ENCODE measurements around the gene EML6. TPM values are rescaled to one million over a fixed set of nuclear protein-coding genes. Genes with fewer than 3 reads are reported as not detected.
A peak's percentile ranks its signal among the peaks of the same experiment; 100 is the strongest.
"Not testable (repeated sequence)": the region's sequence is repeated elsewhere in the genome, so short reads cannot be mapped to it uniquely, and the experiment has no call there.

EML6 gene
- total RNA-seq, 1 experiment from 2014 or later, result 0.77 TPM

GRCh38 chr2:54986264-54986663 lies 262.8 kb downstream of the EML6 start:
- no peak for TF ChIP-seq CTCF (IDR thresholded peaks at IDR 0.05; ENCODE audit: unreplicated experiment)

GRCh38 chr2:54988612-54989011 lies 265.1 kb downstream of the EML6 start:
- TF ChIP-seq CTCF (IDR thresholded peaks at IDR 0.05; ENCODE audit: unreplicated experiment), result no peak
- H3K9me3 Mint-ChIP-seq (ENCODE audit: unreplicated experiment), result no peaks in the 10 kb centered on the region
- H3K27me3 Mint-ChIP-seq (ENCODE audit: insufficient read depth, unreplicated experiment), result no peaks in the 10 kb centered on the region
- no TSS peak for BruUV-seq (replicated peaks)
- peaks cover 39% of the 10 kb centered on the region for H3K4me1 Mint-ChIP-seq (ENCODE audit: insufficient read depth, unreplicated experiment)
- POLR2A ChIA-PET, result interaction anchor here (0.7 to 1.7 kb wide), 5 partner anchors 9 to 72 kb away, joined by 3 to 7 read pairs (median 3); no protein-coding TSS in a partner anchor
- H3K27ac Mint-ChIP-seq (ENCODE audit: low read depth, unreplicated experiment), result no peak overlapping the region
- no peak overlapping the region for H3K4me3 Mint-ChIP-seq (ENCODE audit: unreplicated experiment)
- H3K36me3 Mint-ChIP-seq (ENCODE audit: insufficient read depth, unreplicated experiment), result peaks cover 27% of the 10 kb centered on the region
- CTCF ChIA-PET, result interaction anchor here (0.7 to 1.0 kb wide), 2 partner anchors 9 to 25 kb away, joined by 3 to 4 read pairs; no protein-coding TSS in a partner anchor
- intact Hi-C loops (cut with micrococcal nuclease), result no loop called here
- no peak for DNase-seq (ENCODE audit: unreplicated experiment)

More at GRCh38 chr2:54986264-54986663, 262.8 kb downstream of the EML6 start:
- H3K4me3 Mint-ChIP-seq (ENCODE audit: unreplicated experiment), result no peak overlapping the region
- ChIA-PET CTCF (interaction anchor here (0.8 to 1.3 kb wide), 2 partner anchors 10 to 87 kb away, joined by 3 to 4 read pairs; no protein-coding TSS in a partner anchor), POLR2A (interaction anchor here (3.0 kb wide), 1 partner anchor 9 kb away, joined by 16 read pairs; no protein-coding TSS in a partner anchor)
- TSS peak; percentile 10 for BruUV-seq (replicated peaks)
- intact Hi-C loops (cut with micrococcal nuclease), result no loop called here
- peaks cover 41% of the 10 kb centered on the region for H3K36me3 Mint-ChIP-seq (ENCODE audit: insufficient read depth, unreplicated experiment)
- peak overlapping the region; percentile 10 for H3K27ac Mint-ChIP-seq (ENCODE audit: low read depth, unreplicated experiment)
- no peaks in the 10 kb centered on the region for H3K9me3 Mint-ChIP-seq (ENCODE audit: unreplicated experiment)
- no peaks in the 10 kb centered on the region for H3K27me3 Mint-ChIP-seq (ENCODE audit: insufficient read depth, unreplicated experiment)
- H3K4me1 Mint-ChIP-seq (ENCODE audit: insufficient read depth, unreplicated experiment), result peaks cover 37% of the 10 kb centered on the region
- DNase-seq (ENCODE audit: unreplicated experiment), result no peak

- CTCF ChIA-PET, result interaction anchor here (0.6 to 1.4 kb wide), 6 partner anchors 17 to 333 kb away, joined by 3 to 5 read pairs (median 4); no protein-coding TSS in a partner anchor
- H3K36me3 Mint-ChIP-seq (ENCODE audit: insufficient read depth, unreplicated experiment), result peaks cover 20% of the 10 kb centered on the region
These were observed 267.2 kb downstream of the EML6 start for GRCh38 chr2:54990694-54991093.

GRCh38 chr2:54995553-54995952 lies 272.1 kb downstream of the EML6 start:
- TF ChIP-seq CTCF (IDR thresholded peaks at IDR 0.05; ENCODE audit: unreplicated experiment), result no peak
- BruUV-seq (replicated peaks), result no TSS peak
- Mint-ChIP-seq H3K9me3 (ENCODE audit: unreplicated experiment) (no peaks in the 10 kb centered on the region), H3K4me1 (ENCODE audit: insufficient read depth, unreplicated experiment) (peaks cover 54% of the 10 kb centered on the region), H3K36me3 (ENCODE audit: insufficient read depth, unreplicated experiment) (peaks cover 11% of the 10 kb centered on the region), H3K4me3 (ENCODE audit: unreplicated experiment) (no peak overlapping the region), H3K27ac (ENCODE audit: low read depth, unreplicated experiment) (no peak overlapping the region), H3K27me3 (ENCODE audit: insufficient read depth, unreplicated experiment) (no peaks in the 10 kb centered on the region)
- DNase-seq (ENCODE audit: unreplicated experiment), result no peak
- ChIA-PET CTCF (interaction anchor here (0.9 to 1.6 kb wide), 4 partner anchors 8 to 96 kb away, joined by 3 to 6 read pairs (median 4); no protein-coding TSS in a partner anchor), POLR2A (interaction anchor here (1.1 to 2.7 kb wide), 6 partner anchors 11 to 53 kb away, joined by 3 to 16 read pairs (median 5); no protein-coding TSS in a partner anchor)
- intact Hi-C loops (cut with micrococcal nuclease), result no loop called here

More at GRCh38 chr2:54990694-54991093, 267.2 kb downstream of the EML6 start:
- H3K9me3 Mint-ChIP-seq (ENCODE audit: unreplicated experiment); H3K4me3 Mint-ChIP-seq (ENCODE audit: unreplicated experiment); intact Hi-C loops (cut with micrococcal nuclease); BruUV-seq (replicated peaks); H3K27me3 Mint-ChIP-seq (ENCODE audit: insufficient read depth, unreplicated experiment); DNase-seq (ENCODE audit: unreplicated experiment); H3K27ac Mint-ChIP-seq (ENCODE audit: low read depth, unreplicated experiment): not testable (repeated sequence)
- H3K4me1 Mint-ChIP-seq (ENCODE audit: insufficient read depth, unreplicated experiment), result peaks cover 36% of the 10 kb centered on the region
- POLR2A ChIA-PET, result interaction anchor here (0.6 to 2.5 kb wide), 4 partner anchors 9 to 229 kb away, joined by 4 to 8 read pairs (median 6); partner anchors contain the start of gene RTN4

Data from MCF 10A (cell line).